K562 (cell line): ENCODE results near the gene SELENOK. TPM values are rescaled to one million over a fixed set of nuclear protein-coding genes. Genes with fewer than 3 reads are reported as not detected.

Experiments used
- CREB1 ChIP-seq, 2 experiments: sonication (generic) in 1 of 2; formaldehyde crosslinking in 1 of 2; IDR thresholded peaks; 2 replicates each; pipeline versions ENCODE4 v1.6.1 to v1.8.0; 2012 to 2022; ENCODE audit warnings: inconsistent platforms in 1 of 2, mild to moderate bottlenecking in 1 of 2, missing genetic modification reagents in 1 of 2, moderate library complexity in 1 of 2
- CREM ChIP-seq: IDR thresholded peaks from 2 replicates; pipeline ENCODE4 v1.6.1; 2014; ENCODE audit warnings: antibody characterized with exemption, low read depth
- CXXC5 ChIP-seq: fragments of 250-450 bp; sonication (Bioruptor Pico); IDR thresholded peaks from 2 replicates; pipeline ENCODE4 v1.8.0; 2022; ENCODE audit warnings: inconsistent platforms, mild to moderate bottlenecking, moderate library complexity
- ELF4 ChIP-seq: fragments of 450-650 bp; formaldehyde crosslinking; IDR thresholded peaks from 2 replicates; pipeline ENCODE4 v1.4.0; 2022; ENCODE audit warnings: missing genetic modification characterization
- FOXA3 ChIP-seq, 2 experiments: fragments of 450-650 bp in 1 of 2; sonication (generic) in 1 of 2; formaldehyde crosslinking; IDR thresholded peaks in 1 of 2; conservative IDR thresholded peaks in 1 of 2; 2 replicates each; pipeline versions ENCODE4 v1.4.0 to v1.8.0; 2020 to 2022; ENCODE audit warnings: mild to moderate bottlenecking in 2 of 2, missing genetic modification reagents in 1 of 2
- FOXK2 ChIP-seq, 2 experiments: fragments of 450-650 bp; IDR thresholded peaks in 1 of 2; conservative IDR thresholded peaks in 1 of 2; 2 replicates each; pipeline ENCODE4 v1.6.1; 2016; ENCODE audit warnings: low read depth in 2 of 2, mild to moderate bottlenecking in 1 of 2
- JUN ChIP-seq, 2 experiments: sonication (generic) in 1 of 2; formaldehyde crosslinking in 1 of 2; IDR thresholded peaks; 2 replicates each; pipeline versions ENCODE4 v1.6.1 to v1.8.0; 2012 to 2022; ENCODE audit warnings: borderline replicate concordance in 2 of 2, mild to moderate bottlenecking in 2 of 2, improper control_type of control experiment in 1 of 2, low read depth in 1 of 2, low read length in 1 of 2, missing genetic modification reagents in 1 of 2
- JUND ChIP-seq, 2 experiments: IDR thresholded peaks; 2 replicates in 1 of 2; 3 replicates in 1 of 2; pipeline ENCODE4 v1.6.1; 2011; ENCODE audit warnings: borderline replicate concordance in 2 of 2, low read depth in 2 of 2, low read length in 2 of 2, improper control_type of control experiment in 1 of 2, missing biosample characterization in 1 of 2, missing genetic modification characterization in 1 of 2, missing genetic modification reagents in 1 of 2
- MAFF ChIP-seq: IDR thresholded peaks from 2 replicates; pipeline ENCODE4 v1.6.1; 2012; ENCODE audit warnings: low read length, improper control_type of control experiment
- MAFK ChIP-seq: IDR thresholded peaks from 2 replicates; pipeline ENCODE4 v1.6.1; 2011; ENCODE audit warnings: low read length, improper control_type of control experiment
- PHF20 ChIP-seq: fragments of 450-650 bp; IDR thresholded peaks from 2 replicates; pipeline ENCODE4 v1.6.1; 2018; ENCODE audit not compliant: partially characterized antibody
- PML ChIP-seq: IDR thresholded peaks from 2 replicates; pipeline ENCODE4 v1.6.1; 2012; ENCODE audit warnings: low read length, inconsistent platforms
- SOX6 ChIP-seq: fragments of 450-650 bp; IDR thresholded peaks from 2 replicates; pipeline ENCODE4 v1.6.1; 2014; ENCODE audit warnings: mild to moderate bottlenecking
- STAT5A ChIP-seq: IDR thresholded peaks from 2 replicates; pipeline ENCODE4 v1.6.1; 2012; ENCODE audit warnings: low read length, inconsistent platforms, borderline replicate concordance
- SUPT5H ChIP-seq: fragments of 450-650 bp; IDR thresholded peaks from 2 replicates; pipeline ENCODE4 v1.6.1; 2016
- ZFX ChIP-seq: sonication (generic); formaldehyde crosslinking; IDR thresholded peaks from 2 replicates; pipeline ENCODE4 v1.8.0; 2022; ENCODE audit warnings: mild to moderate bottlenecking, missing genetic modification reagents, moderate library complexity
- ZNF316 ChIP-seq: fragments of 450-650 bp; IDR thresholded peaks from 2 replicates; pipeline ENCODE4 v1.6.1; 2016
- polyA plus RNA-seq, 8 experiments: library from polyadenylated mRNA; depleted of rRNA in 4 of 8; stranded (reverse) in 5 of 8; unstranded in 3 of 8; fragments of >200 nt; fragmentation: Nextera tagmentation in 2 of 8; fragmentation: Illumina TruSeq in 1 of 8; extraction: Ambion mirVana in 2 of 8; extraction: Trizol in 1 of 8; gene quantifications; 2 replicates each; pipeline versions ENCODE4 v1.2.1 to v1.2.3, GENCODE V29; 2011 to 2014; ENCODE audit warnings: inconsistent platforms in 1 of 8, missing spikeins in 1 of 8
- total RNA-seq, 7 experiments: library from RNA; depleted of rRNA in 6 of 7; stranded (reverse); fragments of >200 nt in 6 of 7; fragmentation: Illumina TruSeq in 2 of 7; extraction: Trizol in 2 of 7; gene quantifications; 2 replicates each; pipeline versions ENCODE4 v1.2.1 to v1.2.3, GENCODE V29; 2011 to 2021; ENCODE audit warnings: low replicate concordance in 1 of 7
- TF ChIP-seq, protein P1 (sequence below): fragments of 250-450 bp; sonication (Bioruptor Pico); IDR thresholded peaks from 2 replicates; pipeline ENCODE4 v1.8.0; 2021; ENCODE audit warnings: moderate library complexity, mild to moderate bottlenecking, inconsistent platforms
- TF ChIP-seq, protein P2 (sequence below), 2 experiments: fragments of 450-650 bp; conservative IDR thresholded peaks; 2 replicates each; pipeline ENCODE4 v1.6.1; 2017; ENCODE audit warnings: mild to moderate bottlenecking in 2 of 2, moderate library complexity in 2 of 2
- TF ChIP-seq, protein P3 (sequence below): IDR thresholded peaks from 2 replicates; pipeline ENCODE4 v1.6.1; 2012; ENCODE audit warnings: low read depth, low read length, improper control_type of control experiment, borderline replicate concordance

Gene SELENOK
- total and polyA plus RNA-seq, 9 of the 15 experiments (the other 6 are each of a cell fraction or from before 2014, with no cell fraction given), result 18.3 to 164 (median 34.8) TPM

DNA sequence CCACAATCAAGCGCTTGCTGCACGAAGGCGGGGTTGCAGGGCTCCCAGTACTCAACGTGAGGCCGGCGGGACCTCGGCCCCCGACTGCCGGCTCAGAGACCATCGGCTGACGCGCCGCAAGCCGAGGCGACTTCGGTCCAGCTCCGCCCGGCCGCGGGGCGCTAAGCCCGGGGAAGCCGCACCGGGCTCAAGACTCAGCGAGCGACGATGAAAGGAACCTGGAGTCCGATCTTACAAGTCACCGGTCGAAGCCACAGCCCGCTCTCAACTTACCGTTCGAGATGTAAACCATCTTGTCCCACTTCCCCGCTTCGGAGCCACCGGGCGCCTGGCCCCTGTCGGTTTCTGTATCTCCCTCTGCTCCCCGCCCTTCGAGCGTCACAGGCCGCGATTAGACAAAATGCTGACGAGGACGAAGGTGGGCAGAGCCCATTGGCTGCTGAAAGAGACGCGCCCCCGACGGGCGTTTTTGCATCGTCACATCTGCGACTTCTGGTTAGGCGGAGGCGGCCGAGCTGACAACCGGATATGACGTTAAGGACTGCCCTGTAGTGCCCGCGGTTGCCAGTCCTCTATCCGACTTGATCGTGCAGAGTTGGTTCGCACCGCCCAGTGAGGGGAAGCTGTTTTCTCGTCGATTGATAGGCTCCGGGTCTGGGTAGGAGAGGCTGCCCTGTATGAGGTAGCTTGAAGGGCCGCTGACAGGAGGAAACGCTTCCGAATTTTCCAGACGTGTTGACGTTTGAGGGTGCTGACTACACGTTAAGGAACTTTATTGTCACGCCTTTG is at the start of gene SELENOK (continued):
- TF ChIP-seq CREB1 (IDR thresholded peaks at IDR 0.05) (peak; percentile 98), CREB1 (CRISPR knock-in tag; IDR thresholded peaks at IDR 0.05) (peak; percentile 97), JUN (IDR thresholded peaks at IDR 0.05; ENCODE audit: borderline replicate concordance, low read depth, low read length) (0 out of 2 replicates have a peak, but pooled peaks have one; percentile 9), JUN (CRISPR knock-in tag; IDR thresholded peaks at IDR 0.05; ENCODE audit: borderline replicate concordance) (no peak), FOXA3 (CRISPR knock-in tag; conservative IDR thresholded peaks at IDR 0.05 in 1 of 2, IDR thresholded peaks at IDR 0.05 in 1 of 2) (no peak), CREM (peak; percentile 99), ELF4 (CRISPR knock-in tag) (no peak), JUND (IDR thresholded peaks at IDR 0.05; ENCODE audit: borderline replicate concordance, low read depth, low read length) (peak; percentile 25; the same call in 1 of the 2 replicates), JUND (tag; IDR thresholded peaks at IDR 0.05; ENCODE audit: borderline replicate concordance, low read depth, low read length) (peak; percentile 21; the same call in 1 of the 3 replicates), PML (peak; percentile 70), ZFX (peak; percentile 72), SOX6 (peak; percentile 9; the same call in 1 of the 2 replicates), CXXC5 (CRISPR knock-in tag) (peak; percentile 85), ZNF316 (peak; percentile 100), PHF20 (peak; percentile 83), STAT5A (no peak), SUPT5H (peak; percentile 86), MAFK (peak; percentile 85), MAFF (peak; percentile 62), FOXK2 (conservative IDR thresholded peaks at IDR 0.05 in 1 of 2, IDR thresholded peaks at IDR 0.05 in 1 of 2; ENCODE audit: low read depth in 2 of 2) (peak; percentile 64 to 73; a peak in 2 of 4 replicates)
- TF ChIP-seq, protein P1, sequence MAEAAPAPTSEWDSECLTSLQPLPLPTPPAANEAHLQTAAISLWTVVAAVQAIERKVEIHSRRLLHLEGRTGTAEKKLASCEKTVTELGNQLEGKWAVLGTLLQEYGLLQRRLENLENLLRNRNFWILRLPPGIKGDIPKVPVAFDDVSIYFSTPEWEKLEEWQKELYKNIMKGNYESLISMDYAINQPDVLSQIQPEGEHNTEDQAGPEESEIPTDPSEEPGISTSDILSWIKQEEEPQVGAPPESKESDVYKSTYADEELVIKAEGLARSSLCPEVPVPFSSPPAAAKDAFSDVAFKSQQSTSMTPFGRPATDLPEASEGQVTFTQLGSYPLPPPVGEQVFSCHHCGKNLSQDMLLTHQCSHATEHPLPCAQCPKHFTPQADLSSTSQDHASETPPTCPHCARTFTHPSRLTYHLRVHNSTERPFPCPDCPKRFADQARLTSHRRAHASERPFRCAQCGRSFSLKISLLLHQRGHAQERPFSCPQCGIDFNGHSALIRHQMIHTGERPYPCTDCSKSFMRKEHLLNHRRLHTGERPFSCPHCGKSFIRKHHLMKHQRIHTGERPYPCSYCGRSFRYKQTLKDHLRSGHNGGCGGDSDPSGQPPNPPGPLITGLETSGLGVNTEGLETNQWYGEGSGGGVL (CRISPR knock-in tag), result no peak
- TF ChIP-seq, protein P2, sequence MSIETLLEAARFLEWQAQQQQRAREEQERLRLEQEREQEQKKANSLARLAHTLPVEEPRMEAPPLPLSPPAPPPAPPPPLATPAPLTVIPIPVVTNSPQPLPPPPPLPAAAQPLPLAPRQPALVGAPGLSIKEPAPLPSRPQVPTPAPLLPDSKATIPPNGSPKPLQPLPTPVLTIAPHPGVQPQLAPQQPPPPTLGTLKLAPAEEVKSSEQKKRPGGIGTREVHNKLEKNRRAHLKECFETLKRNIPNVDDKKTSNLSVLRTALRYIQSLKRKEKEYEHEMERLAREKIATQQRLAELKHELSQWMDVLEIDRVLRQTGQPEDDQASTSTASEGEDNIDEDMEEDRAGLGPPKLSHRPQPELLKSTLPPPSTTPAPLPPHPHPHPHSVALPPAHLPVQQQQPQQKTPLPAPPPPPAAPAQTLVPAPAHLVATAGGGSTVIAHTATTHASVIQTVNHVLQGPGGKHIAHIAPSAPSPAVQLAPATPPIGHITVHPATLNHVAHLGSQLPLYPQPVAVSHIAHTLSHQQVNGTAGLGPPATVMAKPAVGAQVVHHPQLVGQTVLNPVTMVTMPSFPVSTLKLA (conservative IDR thresholded peaks at IDR 0.05), result peak; percentile 60 to 70; a peak in 3 of 4 replicates
- TF ChIP-seq, protein P3, sequence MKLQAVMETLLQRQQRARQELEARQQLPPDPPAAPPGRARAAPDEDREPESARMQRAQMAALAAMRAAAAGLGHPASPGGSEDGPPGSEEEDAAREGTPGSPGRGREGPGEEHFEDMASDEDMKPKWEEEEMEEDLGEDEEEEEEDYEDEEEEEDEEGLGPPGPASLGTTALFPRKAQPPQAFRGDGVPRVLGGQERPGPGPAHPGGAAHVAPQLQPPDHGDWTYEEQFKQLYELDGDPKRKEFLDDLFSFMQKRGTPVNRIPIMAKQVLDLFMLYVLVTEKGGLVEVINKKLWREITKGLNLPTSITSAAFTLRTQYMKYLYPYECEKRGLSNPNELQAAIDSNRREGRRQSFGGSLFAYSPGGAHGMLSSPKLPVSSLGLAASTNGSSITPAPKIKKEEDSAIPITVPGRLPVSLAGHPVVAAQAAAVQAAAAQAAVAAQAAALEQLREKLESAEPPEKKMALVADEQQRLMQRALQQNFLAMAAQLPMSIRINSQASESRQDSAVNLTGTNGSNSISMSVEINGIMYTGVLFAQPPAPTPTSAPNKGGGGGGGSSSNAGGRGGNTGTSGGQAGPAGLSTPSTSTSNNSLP, result no peak
